HG02588 (cell line): ENCODE measurements around the gene EPHA8.

ENCODE experiments used
- ATAC-seq: cut with Tn5 transposase; IDR thresholded peaks from one replicate; pipeline ENCODE4 v1.9.1; 2021; ENCODE audit warnings: mild to moderate bottlenecking, moderate library complexity; ENCODE audit not compliant: unreplicated experiment

The EPHA8 gene

DNA sequence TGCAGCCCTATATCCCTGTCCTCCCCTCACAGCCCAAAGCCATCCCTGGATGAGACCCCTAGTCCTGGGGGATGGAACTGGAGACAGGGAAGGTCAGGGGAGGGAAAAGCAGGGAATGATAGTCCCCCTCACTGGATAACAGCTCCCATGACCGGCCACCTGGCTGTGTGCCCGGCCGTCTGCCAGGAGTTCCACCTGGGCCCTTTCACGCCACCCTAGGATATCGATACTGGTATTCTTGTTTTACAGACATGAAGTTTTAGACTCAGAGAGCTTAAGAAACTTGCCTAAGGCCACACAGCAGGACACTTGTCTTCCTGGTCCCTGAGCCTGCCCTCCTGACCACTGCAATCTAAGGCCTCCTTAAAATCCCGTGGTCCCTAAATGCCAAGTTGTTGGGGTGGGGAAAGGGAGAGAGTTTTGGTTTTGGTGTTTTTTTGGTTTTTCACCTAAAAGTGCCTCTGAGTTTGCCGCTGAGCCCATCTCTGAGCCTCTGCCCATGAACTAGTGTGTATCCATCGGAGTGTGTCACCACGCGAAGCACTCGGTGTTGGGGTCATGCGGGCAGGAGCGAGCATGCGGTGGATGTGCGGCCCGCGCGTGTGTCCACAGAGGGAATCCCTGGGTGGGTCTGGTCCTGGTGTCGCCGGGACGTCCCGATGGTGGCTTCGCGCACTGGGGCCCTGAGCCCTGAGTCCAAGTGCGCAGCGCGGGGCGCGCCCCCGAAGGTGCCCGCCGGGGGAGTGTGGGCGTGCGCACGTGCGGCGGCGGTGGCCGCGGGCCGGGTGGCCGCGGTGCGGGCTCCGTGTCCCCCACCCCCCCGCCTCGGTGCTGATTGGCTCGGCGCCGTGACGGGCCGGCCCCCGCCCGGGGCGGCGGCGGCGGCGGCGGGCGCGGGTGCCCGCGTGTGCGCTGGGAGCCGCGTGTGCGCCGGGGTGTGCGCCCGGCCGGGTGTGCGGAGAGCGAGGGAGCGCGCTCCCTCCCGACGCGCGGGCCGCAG lies at the start of gene EPHA8:
Gene EPHA8, plus strand, starts transcription at position 906 of the 1,000 bp plus-strand sequence. CDS start 147 bp downstream, outside the sequence.
- ATAC-seq, result no peak

GRCh38 chr1:22516906-22517571 lies 46.2 kb upstream of the EPHA8 start:
- ATAC-seq, result no peak

GRCh38 chr1:22517956-22518355 lies 45.3 kb upstream of the EPHA8 start:
- ATAC-seq, result no peak

- ATAC-seq, result no peak
Observed at GRCh38 chr1:22518379-22518778, 44.9 kb upstream of the EPHA8 start.

DNA sequence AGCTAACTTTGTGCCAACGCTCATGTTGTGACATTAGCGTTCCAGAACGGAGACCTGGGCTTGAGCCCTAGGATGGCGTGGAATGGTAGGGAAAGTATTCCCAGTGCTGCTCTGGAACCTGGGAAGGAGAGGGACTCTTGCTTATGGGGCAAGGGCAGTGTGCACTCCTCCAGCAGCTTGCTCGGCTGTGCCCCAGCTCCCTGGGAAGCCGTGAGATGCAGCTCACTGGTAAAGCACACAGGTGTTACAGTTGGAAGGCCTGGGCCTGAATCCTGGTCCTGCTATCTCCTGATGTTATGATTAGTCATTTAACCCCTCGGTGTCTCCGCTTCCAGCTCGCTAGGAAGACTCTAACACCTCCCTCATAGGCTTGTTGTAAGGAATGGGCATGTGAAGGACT lies 42.4 kb upstream of the EPHA8 start:
- ATAC-seq, result no peak

DNA sequence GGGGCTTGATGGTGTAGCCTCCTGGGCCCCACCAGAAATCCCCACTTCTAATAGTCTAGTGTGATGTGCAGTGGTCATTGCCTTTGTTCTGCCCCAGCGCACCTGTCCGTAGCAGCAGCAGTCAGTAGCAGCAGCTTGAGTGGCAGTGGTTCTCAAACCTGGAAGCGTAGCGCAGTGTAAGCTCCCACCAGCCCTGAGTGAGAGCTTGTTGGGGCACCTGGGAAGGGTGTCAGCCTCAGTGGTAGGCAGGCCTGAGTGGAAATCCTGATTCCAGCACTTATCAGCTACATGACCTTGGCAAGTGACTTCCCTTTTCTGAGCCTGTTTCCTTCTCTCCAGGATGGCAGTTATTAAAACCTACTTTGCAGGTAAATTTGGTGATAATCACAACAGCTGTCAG lies 41.6 kb upstream of the EPHA8 start:
- ATAC-seq, result no peak

DNA sequence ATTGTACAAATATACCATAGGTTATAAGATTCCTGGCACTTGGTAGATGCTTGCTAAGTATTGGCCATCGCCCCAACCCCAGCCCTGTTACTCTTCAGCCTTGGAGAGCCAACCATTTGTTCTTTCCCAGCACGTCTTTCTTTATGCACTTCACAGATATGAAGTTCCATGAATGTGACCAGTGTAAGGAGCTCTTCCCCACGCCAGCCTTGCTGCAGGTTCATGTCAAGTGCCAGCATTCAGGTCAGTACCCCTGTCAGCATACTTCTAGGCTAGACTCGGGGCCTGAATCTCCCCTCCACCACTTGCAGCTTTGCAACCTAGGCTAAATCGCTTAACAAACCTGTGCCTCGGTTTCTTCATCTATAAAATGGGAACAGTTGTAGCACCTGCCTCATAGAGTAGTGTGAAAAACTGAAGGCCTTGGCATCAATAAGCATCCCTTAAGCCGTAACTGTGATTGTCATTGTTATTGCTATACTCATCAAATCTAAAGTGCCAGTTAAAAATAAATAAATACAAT lies 41.0 kb upstream of the EPHA8 start:
- ATAC-seq, result no peak

GRCh38 chr1:22524481-22524880 lies 38.8 kb upstream of the EPHA8 start:
- ATAC-seq, result no peak

- no peak for ATAC-seq
Observed at GRCh38 chr1:22525211-22525610, 38.1 kb upstream of the EPHA8 start.

- ATAC-seq, result no peak
Observed at GRCh38 chr1:22525646-22526045, 37.6 kb upstream of the EPHA8 start.

GRCh38 chr1:22526098-22526497 lies 37.2 kb upstream of the EPHA8 start:
- ATAC-seq, result no peak

- no peak for ATAC-seq
Observed at GRCh38 chr1:22526677-22527076, 36.6 kb upstream of the EPHA8 start.

- no peak for ATAC-seq
Observed at GRCh38 chr1:22527122-22527521, 36.2 kb upstream of the EPHA8 start.

DNA sequence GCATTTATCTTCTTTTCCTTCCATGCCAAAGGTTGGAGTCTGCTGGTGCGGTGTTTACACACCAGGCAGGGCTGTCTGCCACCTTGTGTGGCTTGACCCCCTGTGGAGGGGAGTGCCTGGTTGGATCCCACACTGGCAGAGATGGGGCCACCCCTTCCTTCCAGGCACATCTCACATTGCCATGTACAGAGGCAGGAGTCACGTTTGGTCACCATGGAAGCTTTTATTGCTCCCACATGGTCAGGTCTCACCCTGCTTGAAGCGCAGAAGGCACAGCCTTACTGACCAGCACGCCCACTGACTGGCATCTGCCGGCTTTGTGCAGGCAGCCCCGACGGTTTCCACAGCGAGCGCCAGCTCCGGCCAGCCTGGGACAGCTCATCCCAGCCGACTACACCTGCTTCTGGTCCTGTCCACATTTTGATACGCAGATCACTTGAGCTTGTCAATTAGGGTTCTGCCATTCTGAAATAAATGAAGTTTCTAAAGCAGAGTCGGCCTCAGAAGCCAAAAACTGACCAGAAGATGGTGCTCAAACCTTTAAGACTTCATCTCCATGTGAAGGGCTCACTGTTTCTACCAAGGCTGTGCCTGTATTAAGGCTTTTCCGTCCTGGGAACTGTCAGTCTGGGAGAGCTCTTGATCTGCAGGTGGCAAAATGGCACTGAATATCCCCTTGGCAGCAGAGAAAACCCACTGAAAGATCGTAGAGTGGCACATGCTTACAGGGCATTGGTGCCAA lies 35.6 kb upstream of the EPHA8 start:
- no peak for ATAC-seq

- no peak for ATAC-seq
Observed at GRCh38 chr1:22528451-22528850, 34.8 kb upstream of the EPHA8 start.

DNA sequence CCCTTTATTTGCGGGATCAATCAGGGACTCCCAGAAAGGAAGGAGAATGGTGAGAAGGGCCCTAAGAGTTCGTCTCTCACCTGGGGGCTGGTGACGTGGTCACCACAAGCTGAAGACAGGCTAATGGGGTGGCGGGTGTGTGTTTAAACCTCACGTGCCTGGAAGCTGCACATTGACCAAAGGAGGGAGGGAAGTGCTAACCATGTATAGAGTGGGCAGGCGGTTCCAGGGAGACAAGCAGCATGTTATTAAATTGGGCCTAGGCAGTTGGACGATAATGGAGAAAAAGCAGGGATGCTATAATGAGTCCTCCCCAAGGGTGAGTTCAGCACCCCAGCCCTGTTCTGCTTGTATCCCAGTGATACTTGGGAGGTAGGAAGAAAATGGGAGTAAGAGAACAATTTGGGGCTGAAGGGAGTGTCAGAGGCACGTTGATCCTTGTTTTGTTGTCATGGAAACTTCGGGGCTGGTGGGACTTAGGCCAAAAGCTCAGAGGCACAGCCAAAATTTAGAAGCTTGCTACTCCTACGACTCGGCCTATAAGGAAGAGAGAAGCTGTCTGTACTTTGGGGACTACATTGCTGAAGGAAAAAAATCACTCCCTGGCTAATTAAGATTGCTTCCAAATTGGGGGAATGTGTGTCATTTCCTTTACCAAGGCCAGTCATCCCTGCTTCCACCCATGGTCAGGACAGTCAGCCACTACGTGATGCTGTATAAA lies 33.2 kb upstream of the EPHA8 start:
- ATAC-seq, result no peak

GRCh38 chr1:22530715-22531114 lies 32.6 kb upstream of the EPHA8 start:
- ATAC-seq, result no peak

- no peak for ATAC-seq
Observed at GRCh38 chr1:22531251-22531650, 32.0 kb upstream of the EPHA8 start.

GRCh38 chr1:22533244-22533895 lies 29.9 kb upstream of the EPHA8 start:
- ATAC-seq, result no peak

GRCh38 chr1:22534951-22535350 lies 28.3 kb upstream of the EPHA8 start:
- no peak for ATAC-seq
